ENCODE measurements around the gene ZDHHC19.
A peak's percentile ranks its signal among the peaks of the same experiment; 100 is the strongest.

Gene ZDHHC19

GRCh38 chr3:196197524-196197923, 13.7 kb downstream of the ZDHHC19 start:
- H3K36me3 ChIP-seq (ENCODE audit: insufficient read depth, low read length): no peaks in the 10 kb centered on the region
- no peaks in the 10 kb centered on the region for H3K9me3 ChIP-seq (ENCODE audit: insufficient read depth, low read length, severe bottlenecking)
- H3K4me1 ChIP-seq (ENCODE audit: insufficient read depth, low read length): peaks cover 11% of the 10 kb centered on the region; the same call in 1 of the 2 replicates
- H4K20me1 ChIP-seq (ENCODE audit: insufficient read depth, low read length): no peaks in the 10 kb centered on the region
- DNase-seq: no peak
- H3K79me2 ChIP-seq (ENCODE audit: insufficient read depth, low read length): no peaks in the 10 kb centered on the region
- TF ChIP-seq CTCF (IDR thresholded peaks at IDR 0.05; ENCODE audit: borderline replicate concordance, extremely low read depth, low read length, poor library complexity, severe bottlenecking): no peak
- TF ChIP-seq EZH2 (IDR thresholded peaks at IDR 0.05; ENCODE audit: borderline replicate concordance, low read depth, low read length, severe bottlenecking): no peak
- no peak overlapping the region for H3K9ac ChIP-seq (ENCODE audit: low read depth, low read length)
- H2AFZ ChIP-seq (ENCODE audit: low read depth, low read length): no peak overlapping the region
- no peak overlapping the region for H3K27ac ChIP-seq (ENCODE audit: low read length)
- no peak overlapping the region for H3K4me3 ChIP-seq (ENCODE audit: low read depth in 1 of 2, low read length in 2 of 2)
- no peak for ATAC-seq (ENCODE audit: insufficient read depth, low read depth)
- no peaks in the 10 kb centered on the region for H3K27me3 ChIP-seq (ENCODE audit: insufficient read depth, low read length, poor library complexity)
- H3K4me2 ChIP-seq (ENCODE audit: insufficient read depth, low read length): no peak overlapping the region

GRCh38 chr3:196195664-196196265, 15.4 kb downstream of the ZDHHC19 start:
- H3K4me2 ChIP-seq (ENCODE audit: insufficient read depth, low read length): no peak overlapping the region
- H3K79me2 ChIP-seq (ENCODE audit: insufficient read depth, low read length): no peaks in the 10 kb centered on the region
- peak overlapping the region; percentile 56; the same call in 1 of the 2 replicates for H3K27ac ChIP-seq (ENCODE audit: low read length)
- ATAC-seq (ENCODE audit: insufficient read depth, low read depth) (no peak), DNase-seq (no peak)
- H3K4me3 ChIP-seq (ENCODE audit: low read depth in 1 of 2, low read length in 2 of 2): no peak overlapping the region
- H3K4me1 ChIP-seq (ENCODE audit: insufficient read depth, low read length): peaks cover 15% of the 10 kb centered on the region; the same call in 1 of the 2 replicates
- H4K20me1 ChIP-seq (ENCODE audit: insufficient read depth, low read length): no peaks in the 10 kb centered on the region
- no peak overlapping the region for H2AFZ ChIP-seq (ENCODE audit: low read depth, low read length)
- no peaks in the 10 kb centered on the region for H3K36me3 ChIP-seq (ENCODE audit: insufficient read depth, low read length)
- no peak for TF ChIP-seq CTCF (IDR thresholded peaks at IDR 0.05; ENCODE audit: borderline replicate concordance, extremely low read depth, low read length, poor library complexity, severe bottlenecking)
- TF ChIP-seq EZH2 (IDR thresholded peaks at IDR 0.05; ENCODE audit: borderline replicate concordance, low read depth, low read length, severe bottlenecking): no peak
- no peaks in the 10 kb centered on the region for H3K9me3 ChIP-seq (ENCODE audit: insufficient read depth, low read length, severe bottlenecking)
- H3K9ac ChIP-seq (ENCODE audit: low read depth, low read length): 0 out of 2 replicates have a peak overlapping the region, but pooled peaks have one; percentile 5
- no peaks in the 10 kb centered on the region for H3K27me3 ChIP-seq (ENCODE audit: insufficient read depth, low read length, poor library complexity)

GRCh38 chr3:196194542-196194915, 16.7 kb downstream of the ZDHHC19 start:
- H3K4me3 ChIP-seq (ENCODE audit: low read depth in 1 of 2, low read length in 2 of 2): no peak overlapping the region
- no peaks in the 10 kb centered on the region for H3K36me3 ChIP-seq (ENCODE audit: insufficient read depth, low read length)
- peak overlapping the region; percentile 32; the same call in 1 of the 2 replicates for H3K27ac ChIP-seq (ENCODE audit: low read length)
- no peaks in the 10 kb centered on the region for H3K9me3 ChIP-seq (ENCODE audit: insufficient read depth, low read length, severe bottlenecking)
- H2AFZ ChIP-seq (ENCODE audit: low read depth, low read length): no peak overlapping the region
- DNase-seq (no peak), ATAC-seq (ENCODE audit: insufficient read depth, low read depth) (no peak)
- no peak overlapping the region for H3K9ac ChIP-seq (ENCODE audit: low read depth, low read length)
- peaks cover 15% of the 10 kb centered on the region; the same call in 1 of the 2 replicates for H3K4me1 ChIP-seq (ENCODE audit: insufficient read depth, low read length)
- no peak overlapping the region for H3K4me2 ChIP-seq (ENCODE audit: insufficient read depth, low read length)
- no peaks in the 10 kb centered on the region for H3K79me2 ChIP-seq (ENCODE audit: insufficient read depth, low read length)
- no peaks in the 10 kb centered on the region for H3K27me3 ChIP-seq (ENCODE audit: insufficient read depth, low read length, poor library complexity)
- H4K20me1 ChIP-seq (ENCODE audit: insufficient read depth, low read length): no peaks in the 10 kb centered on the region
- no peak for TF ChIP-seq CTCF (IDR thresholded peaks at IDR 0.05; ENCODE audit: borderline replicate concordance, extremely low read depth, low read length, poor library complexity, severe bottlenecking)
- TF ChIP-seq EZH2 (IDR thresholded peaks at IDR 0.05; ENCODE audit: borderline replicate concordance, low read depth, low read length, severe bottlenecking): no peak

All from DND-41 (cell line).